K562 (cell line): ENCODE data around the gene PLA2G12B. TPM values are rescaled to one million over a fixed set of nuclear protein-coding genes. Genes with fewer than 3 reads are reported as not detected.

Experiments used
- ETV1 ChIP-seq: fragments of 450-650 bp; conservative IDR thresholded peaks from 2 replicates; pipeline ENCODE4 v1.6.1; 2016; ENCODE audit warnings: missing genetic modification characterization, control low read depth, low read depth, missing compliant biosample characterization
- GTF2B ChIP-seq: IDR thresholded peaks from 2 replicates; pipeline ENCODE4 v1.6.1; 2011; ENCODE audit not compliant: insufficient read length; ENCODE audit errors: extremely low read depth
- HDAC2 ChIP-seq: fragments of 450-650 bp; IDR thresholded peaks from 2 replicates; pipeline ENCODE4 v1.6.1; 2016; ENCODE audit warnings: mild to moderate bottlenecking
- HDAC6 ChIP-seq: IDR thresholded peaks from 2 replicates; pipeline ENCODE4 v1.6.1; 2012; ENCODE audit warnings: low read depth, mild to moderate bottlenecking, control low read depth, inconsistent platforms, low read length, moderate library complexity
- JUND ChIP-seq, 2 experiments: IDR thresholded peaks; 2 replicates in 1 of 2; 3 replicates in 1 of 2; pipeline ENCODE4 v1.6.1; 2011; ENCODE audit warnings: borderline replicate concordance in 2 of 2, low read depth in 2 of 2, low read length in 2 of 2, improper control_type of control experiment in 1 of 2, missing biosample characterization in 1 of 2, missing genetic modification characterization in 1 of 2, missing genetic modification reagents in 1 of 2
- L3MBTL2 ChIP-seq: fragments of 450-650 bp; IDR thresholded peaks from 2 replicates; pipeline ENCODE4 v1.6.1; 2016; ENCODE audit warnings: mild to moderate bottlenecking, moderate library complexity
- NCOA6 ChIP-seq: fragments of 450-650 bp; IDR thresholded peaks from 2 replicates; pipeline ENCODE4 v1.6.1; 2017; ENCODE audit warnings: mild to moderate bottlenecking
- NR1H2 ChIP-seq: sonication (generic); formaldehyde crosslinking; IDR thresholded peaks from 2 replicates; pipeline ENCODE4 v1.4.0; 2020; ENCODE audit warnings: mild to moderate bottlenecking, missing genetic modification reagents
- PHF21A ChIP-seq: fragments of 450-650 bp; IDR thresholded peaks from 2 replicates; pipeline ENCODE4 v1.6.1; 2017; ENCODE audit warnings: low read depth, borderline replicate concordance
- RAD21 ChIP-seq, 2 experiments: fragments of 250-450 bp in 1 of 2; fragments of 450-650 bp in 1 of 2; sonication (Bioruptor Pico) in 1 of 2; formaldehyde crosslinking in 1 of 2; IDR thresholded peaks in 1 of 2; conservative IDR thresholded peaks in 1 of 2; 2 replicates each; pipeline versions ENCODE4 v1.4.0 to v1.8.0; 2020 to 2022; ENCODE audit warnings: mild to moderate bottlenecking in 2 of 2, moderate library complexity in 1 of 2
- SETDB1 ChIP-seq: IDR thresholded peaks from one replicate; pipeline ENCODE4 v1.6.1; 2012; ENCODE audit warnings: low read length, control low read depth, inconsistent platforms
- SMAD4 ChIP-seq: fragments of 250-450 bp; sonication (Bioruptor Pico); conservative IDR thresholded peaks from 2 replicates; pipeline ENCODE4 v1.8.0; 2021; ENCODE audit warnings: inconsistent platforms, mild to moderate bottlenecking, moderate library complexity
- SMC3 ChIP-seq: conservative IDR thresholded peaks from 2 replicates; pipeline ENCODE4 v1.6.1; 2011; ENCODE audit warnings: low read depth, low read length, improper control_type of control experiment; ENCODE audit not compliant: insufficient read depth
- SRSF3 ChIP-seq: fragments of 200-400 bp; formaldehyde crosslinking; IDR thresholded peaks from 2 replicates; pipeline ENCODE4 v1.6.1; 2016; ENCODE audit warnings: mild to moderate bottlenecking, low read length, moderate library complexity; ENCODE audit not compliant: insufficient read depth
- STAT5B ChIP-seq: fragments of 250-450 bp; sonication (Bioruptor Pico); IDR thresholded peaks from 2 replicates; pipeline ENCODE4 v1.8.0; 2021; ENCODE audit warnings: mild to moderate bottlenecking, inconsistent platforms
- THRAP3 ChIP-seq: fragments of 450-650 bp; IDR thresholded peaks from 2 replicates; pipeline ENCODE4 v1.6.1; 2016; ENCODE audit warnings: mild to moderate bottlenecking, inconsistent platforms, borderline replicate concordance
- TSC22D4 ChIP-seq: fragments of 450-650 bp; IDR thresholded peaks from 2 replicates; pipeline ENCODE4 v1.6.1; 2016; ENCODE audit warnings: missing genetic modification characterization, missing biosample characterization, control low read depth
- ZKSCAN8 ChIP-seq: fragments of 200-800 bp; sonication (Bioruptor generic); IDR thresholded peaks from 2 replicates; pipeline ENCODE4 v1.6.1; 2016; ENCODE audit warnings: missing genetic modification characterization, missing compliant biosample characterization
- ZNF124 ChIP-seq: sonication (generic); formaldehyde crosslinking; IDR thresholded peaks from 2 replicates; pipeline ENCODE4 v1.8.1; 2022; ENCODE audit warnings: missing genetic modification reagents
- ZNF316 ChIP-seq: fragments of 450-650 bp; IDR thresholded peaks from 2 replicates; pipeline ENCODE4 v1.6.1; 2016
- ZNF76 ChIP-seq: fragments of 250-450 bp; sonication (Bioruptor Pico); IDR thresholded peaks from 2 replicates; pipeline ENCODE4 v1.4.0; 2020; ENCODE audit warnings: mild to moderate bottlenecking, moderate library complexity, borderline replicate concordance
- polyA plus RNA-seq, 8 experiments: library from polyadenylated mRNA; depleted of rRNA in 4 of 8; stranded (reverse) in 5 of 8; unstranded in 3 of 8; fragments of >200 nt; fragmentation: Nextera tagmentation in 2 of 8; fragmentation: Illumina TruSeq in 1 of 8; extraction: Ambion mirVana in 2 of 8; extraction: Trizol in 1 of 8; gene quantifications; 2 replicates each; pipeline versions ENCODE4 v1.2.1 to v1.2.3, GENCODE V29; 2011 to 2014; ENCODE audit warnings: inconsistent platforms in 1 of 8, missing spikeins in 1 of 8
- total RNA-seq, 7 experiments: library from RNA; depleted of rRNA in 6 of 7; stranded (reverse); fragments of >200 nt in 6 of 7; fragmentation: Illumina TruSeq in 2 of 7; extraction: Trizol in 2 of 7; gene quantifications; 2 replicates each; pipeline versions ENCODE4 v1.2.1 to v1.2.3, GENCODE V29; 2011 to 2021; ENCODE audit warnings: low replicate concordance in 1 of 7
- TF ChIP-seq, protein P1 (sequence below): IDR thresholded peaks from 2 replicates; pipeline ENCODE4 v1.6.1; 2012; ENCODE audit warnings: low read depth, low read length, improper control_type of control experiment, borderline replicate concordance
- TF ChIP-seq, protein P2 (sequence below): fragments of 450-650 bp; IDR thresholded peaks from 2 replicates; pipeline ENCODE4 v1.6.1; 2016; ENCODE audit warnings: mild to moderate bottlenecking

Gene PLA2G12B
- total and polyA plus RNA-seq, 9 of the 15 experiments (the other 6 are each of a cell fraction or from before 2014, with no cell fraction given): not detected

- TF ChIP-seq THRAP3 (no peak), SMC3 (no peak), JUND (IDR thresholded peaks at IDR 0.05; ENCODE audit: borderline replicate concordance, low read depth, low read length) (no peak), JUND (tag; IDR thresholded peaks at IDR 0.05; ENCODE audit: borderline replicate concordance, low read depth, low read length) (peak; percentile 77; the same call in 2 of the 3 replicates), SRSF3 (no peak), ZNF76 (CRISPR knock-in tag) (no peak), SETDB1 (no peak), STAT5B (CRISPR knock-in tag) (peak; percentile 51; the same call in 1 of the 2 replicates), L3MBTL2 (peak; percentile 20; the same call in 1 of the 2 replicates), PHF21A (no peak), ETV1 (tag) (peak; percentile 54; the same call in 1 of the 2 replicates), NR1H2 (CRISPR knock-in tag) (no peak), ZKSCAN8 (peak; percentile 67; the same call in 1 of the 2 replicates), ZNF316 (no peak), SMAD4 (CRISPR knock-in tag) (peak; percentile 89), GTF2B (no peak), TSC22D4 (tag) (no peak), HDAC2 (no peak; the same call in 1 of the 2 replicates), HDAC6 (no peak), RAD21 (CRISPR knock-in tag; conservative IDR thresholded peaks at IDR 0.05 in 1 of 2, IDR thresholded peaks at IDR 0.05 in 1 of 2) (no peak), ZNF124 (no peak), NCOA6 (no peak)
- TF ChIP-seq, protein P1, sequence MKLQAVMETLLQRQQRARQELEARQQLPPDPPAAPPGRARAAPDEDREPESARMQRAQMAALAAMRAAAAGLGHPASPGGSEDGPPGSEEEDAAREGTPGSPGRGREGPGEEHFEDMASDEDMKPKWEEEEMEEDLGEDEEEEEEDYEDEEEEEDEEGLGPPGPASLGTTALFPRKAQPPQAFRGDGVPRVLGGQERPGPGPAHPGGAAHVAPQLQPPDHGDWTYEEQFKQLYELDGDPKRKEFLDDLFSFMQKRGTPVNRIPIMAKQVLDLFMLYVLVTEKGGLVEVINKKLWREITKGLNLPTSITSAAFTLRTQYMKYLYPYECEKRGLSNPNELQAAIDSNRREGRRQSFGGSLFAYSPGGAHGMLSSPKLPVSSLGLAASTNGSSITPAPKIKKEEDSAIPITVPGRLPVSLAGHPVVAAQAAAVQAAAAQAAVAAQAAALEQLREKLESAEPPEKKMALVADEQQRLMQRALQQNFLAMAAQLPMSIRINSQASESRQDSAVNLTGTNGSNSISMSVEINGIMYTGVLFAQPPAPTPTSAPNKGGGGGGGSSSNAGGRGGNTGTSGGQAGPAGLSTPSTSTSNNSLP: no peak
- TF ChIP-seq, protein P2, sequence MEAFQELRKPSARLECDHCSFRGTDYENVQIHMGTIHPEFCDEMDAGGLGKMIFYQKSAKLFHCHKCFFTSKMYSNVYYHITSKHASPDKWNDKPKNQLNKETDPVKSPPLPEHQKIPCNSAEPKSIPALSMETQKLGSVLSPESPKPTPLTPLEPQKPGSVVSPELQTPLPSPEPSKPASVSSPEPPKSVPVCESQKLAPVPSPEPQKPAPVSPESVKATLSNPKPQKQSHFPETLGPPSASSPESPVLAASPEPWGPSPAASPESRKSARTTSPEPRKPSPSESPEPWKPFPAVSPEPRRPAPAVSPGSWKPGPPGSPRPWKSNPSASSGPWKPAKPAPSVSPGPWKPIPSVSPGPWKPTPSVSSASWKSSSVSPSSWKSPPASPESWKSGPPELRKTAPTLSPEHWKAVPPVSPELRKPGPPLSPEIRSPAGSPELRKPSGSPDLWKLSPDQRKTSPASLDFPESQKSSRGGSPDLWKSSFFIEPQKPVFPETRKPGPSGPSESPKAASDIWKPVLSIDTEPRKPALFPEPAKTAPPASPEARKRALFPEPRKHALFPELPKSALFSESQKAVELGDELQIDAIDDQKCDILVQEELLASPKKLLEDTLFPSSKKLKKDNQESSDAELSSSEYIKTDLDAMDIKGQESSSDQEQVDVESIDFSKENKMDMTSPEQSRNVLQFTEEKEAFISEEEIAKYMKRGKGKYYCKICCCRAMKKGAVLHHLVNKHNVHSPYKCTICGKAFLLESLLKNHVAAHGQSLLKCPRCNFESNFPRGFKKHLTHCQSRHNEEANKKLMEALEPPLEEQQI: no peak
Measured at GRCh38 chr10:72888151-72888638, 66.4 kb downstream of the PLA2G12B start (continued).
